Adipocyte (in vitro differentiated cells): ENCODE measurements around the gene CHRND.

Experiments used
- DNase-seq: peaks from one replicate; pipeline ENCODE4 v3.0.0-alpha.2; 2015; ENCODE audit warnings: low read depth
- H3K27me3 ChIP-seq: replicated peaks from 2 replicates; pipeline ENCODE4 v1.7.0; 2013; ENCODE audit warnings: mild to moderate bottlenecking, low read length, moderate library complexity; ENCODE audit not compliant: control insufficient read depth, insufficient read depth
- H3K36me3 ChIP-seq: 2 replicates; pipeline ENCODE4 v1.7.0; 2013; ENCODE audit warnings: low read length, mild to moderate bottlenecking, moderate library complexity; ENCODE audit not compliant: control insufficient read depth, insufficient read depth, severe bottlenecking
- H3K4me1 ChIP-seq: 2 replicates; pipeline ENCODE4 v1.7.0; 2013; ENCODE audit warnings: mild to moderate bottlenecking, low read length, moderate library complexity; ENCODE audit not compliant: control insufficient read depth, insufficient read depth
- H3K4me3 ChIP-seq: 2 replicates; pipeline ENCODE4 v1.7.0; 2013; ENCODE audit warnings: mild to moderate bottlenecking, low read length, moderate library complexity
- H3K9ac ChIP-seq: 2 replicates; pipeline ENCODE4 v1.7.0; 2013; ENCODE audit warnings: mild to moderate bottlenecking, low read length, moderate library complexity
- H3K9me3 ChIP-seq: 2 replicates; pipeline ENCODE4 v1.7.0; 2013; ENCODE audit warnings: mild to moderate bottlenecking, low read length, moderate library complexity; ENCODE audit not compliant: control insufficient read depth

Gene CHRND

DNA sequence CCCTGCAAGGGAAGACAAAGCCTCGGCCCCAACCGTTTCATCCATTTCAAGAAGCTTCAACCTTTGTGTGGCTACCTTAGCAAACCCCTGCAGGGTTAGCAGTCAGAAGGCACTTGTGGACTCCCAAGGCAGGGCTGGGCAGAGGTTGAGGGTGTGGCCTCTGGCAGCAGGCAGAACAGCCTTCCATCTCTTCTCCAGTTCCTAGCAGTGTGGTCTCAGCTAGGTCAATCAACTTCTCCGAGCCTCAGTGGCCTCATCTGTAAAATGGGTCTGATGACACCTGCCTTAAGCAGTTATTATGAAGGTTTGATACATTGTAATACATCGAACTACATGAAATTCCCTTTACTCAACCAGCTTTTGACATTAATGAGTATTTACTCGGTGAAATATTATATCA is 12.6 kb upstream of the CHRND start:
- H3K27me3 ChIP-seq = peaks cover 58% of the 10 kb centered on the region
- H3K36me3 ChIP-seq = no peaks in the 10 kb centered on the region
- no peak for DNase-seq
- no peak overlapping the region for H3K9ac ChIP-seq
- no peak overlapping the region for H3K4me3 ChIP-seq
- no peaks in the 10 kb centered on the region for H3K9me3 ChIP-seq
- no peaks in the 10 kb centered on the region for H3K4me1 ChIP-seq

DNA sequence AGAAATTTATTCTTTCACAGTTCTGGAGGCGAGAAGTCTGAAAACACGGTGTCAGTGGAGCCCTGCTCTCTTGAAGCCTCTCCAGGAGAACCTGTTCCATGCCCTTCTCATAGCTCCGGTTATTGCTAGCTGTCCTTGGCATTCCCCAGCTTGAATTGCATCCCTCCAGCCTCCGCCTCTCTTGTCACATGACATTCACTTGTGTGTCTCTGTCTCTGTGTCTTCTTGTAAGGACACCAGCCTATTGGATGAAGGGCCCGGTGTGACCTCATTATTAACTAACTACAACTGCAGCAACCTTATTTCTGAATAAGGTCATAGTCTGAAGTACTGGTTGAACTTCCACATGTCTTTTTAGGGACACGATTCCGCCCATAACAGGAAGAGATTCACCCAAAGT is 10.3 kb upstream of the CHRND start:
- no peak for DNase-seq
- no peaks in the 10 kb centered on the region for H3K4me1 ChIP-seq
- no peaks in the 10 kb centered on the region for H3K36me3 ChIP-seq
- no peaks in the 10 kb centered on the region for H3K9me3 ChIP-seq
- peaks cover 76% of the 10 kb centered on the region for H3K27me3 ChIP-seq
- no peak overlapping the region for H3K9ac ChIP-seq
- H3K4me3 ChIP-seq = no peak overlapping the region

DNA sequence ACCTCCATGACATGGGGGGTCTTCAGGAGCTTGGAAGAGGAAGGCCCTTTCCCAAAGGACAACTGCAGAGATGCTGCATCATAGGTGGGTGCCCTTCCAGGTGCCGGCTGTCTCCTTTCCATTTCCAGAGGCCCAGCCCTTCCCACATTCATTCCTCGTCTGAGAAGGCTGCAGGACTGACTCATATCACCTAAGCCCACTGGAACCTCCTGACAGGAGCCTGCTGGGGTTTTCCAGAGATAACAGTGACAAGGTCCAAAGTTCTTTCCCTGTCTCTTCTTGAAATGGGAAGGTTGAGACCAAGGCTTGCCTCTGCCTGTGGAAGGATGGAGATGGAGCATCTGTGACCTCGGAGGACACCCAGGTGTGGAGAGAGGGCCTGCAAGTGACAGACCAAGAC is 9.4 kb upstream of the CHRND start:
- Histone ChIP-seq H3K27me3 (peaks cover 79% of the 10 kb centered on the region), H3K9me3 (no peaks in the 10 kb centered on the region), H3K4me1 (no peaks in the 10 kb centered on the region), H3K9ac (no peak overlapping the region), H3K36me3 (no peaks in the 10 kb centered on the region), H3K4me3 (no peak overlapping the region)
- DNase-seq = no peak

DNA sequence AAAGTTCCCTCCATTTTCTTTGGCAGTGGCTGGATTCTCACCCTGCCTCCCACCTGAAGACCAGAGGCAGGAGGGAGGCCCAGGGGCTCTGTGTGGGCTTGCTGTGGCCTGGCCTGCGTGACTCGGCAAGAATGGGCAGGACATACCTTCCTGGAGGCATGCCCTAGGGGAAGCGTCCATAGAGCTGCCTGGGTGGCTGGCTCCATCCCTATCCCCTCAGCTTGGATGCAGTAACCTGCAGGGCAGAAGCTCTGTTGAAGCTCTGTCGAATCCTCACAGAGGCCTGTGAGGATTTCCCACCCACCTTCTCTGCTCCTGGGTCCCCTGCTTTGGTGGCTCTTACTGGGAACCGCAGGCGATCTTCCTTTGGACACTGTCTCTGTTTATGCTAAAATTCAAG is 7.1 kb upstream of the CHRND start:
- no peak for DNase-seq
- H3K4me3 ChIP-seq = no peak overlapping the region
- peaks cover 69% of the 10 kb centered on the region for H3K27me3 ChIP-seq
- H3K9ac ChIP-seq = no peak overlapping the region
- no peaks in the 10 kb centered on the region for H3K4me1 ChIP-seq
- H3K36me3 ChIP-seq = no peaks in the 10 kb centered on the region
- no peaks in the 10 kb centered on the region for H3K9me3 ChIP-seq

DNA sequence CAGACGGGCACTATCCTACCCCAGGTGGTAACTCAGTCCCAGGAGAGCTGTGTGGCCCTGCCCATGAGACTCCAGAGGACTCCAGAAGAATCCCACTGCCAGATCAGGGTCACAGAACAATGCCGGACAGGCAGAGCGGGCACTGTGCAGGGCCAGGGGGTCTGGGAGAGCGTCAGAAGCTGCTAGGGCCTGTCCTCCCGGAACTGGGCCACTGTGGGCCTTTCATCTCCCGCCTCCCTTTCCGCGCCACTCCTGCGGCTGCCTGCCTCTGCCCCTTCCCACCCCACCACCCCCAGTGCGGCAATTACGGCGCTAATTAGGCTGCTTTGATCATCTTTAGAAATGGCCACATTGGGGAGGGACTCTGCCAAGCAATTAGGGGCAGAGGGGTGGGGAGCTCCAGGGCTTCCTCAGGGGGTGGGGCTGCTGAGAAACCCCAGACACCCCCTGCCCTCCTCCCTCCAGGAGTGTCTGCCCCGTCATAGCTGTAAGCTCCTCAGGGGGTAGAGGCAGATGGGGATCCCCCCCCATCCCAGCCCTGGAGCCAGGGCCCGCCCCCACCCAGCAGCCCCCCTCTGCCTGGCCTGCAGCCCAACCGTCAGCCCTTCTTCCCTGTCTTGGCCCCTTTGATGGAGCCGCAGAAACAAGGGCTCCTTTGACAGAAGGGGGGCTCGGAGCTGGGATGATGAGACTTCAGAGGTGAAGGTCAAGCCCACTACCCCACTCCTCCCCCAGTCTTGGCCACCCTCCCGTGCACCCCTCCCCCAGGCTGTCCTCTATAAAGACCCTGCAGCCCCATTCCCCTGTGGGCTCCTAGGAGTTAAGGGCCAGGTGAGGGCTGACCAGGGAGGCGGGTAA is 6.2 kb upstream of the CHRND start, which contains the start of gene PRSS56:
TSS of gene PRSS56 (plus strand) at position 808 of the 858 bp plus-strand sequence. CDS start 211 bp downstream, outside the sequence.
- Histone ChIP-seq H3K9me3 (no peaks in the 10 kb centered on the region), H3K27me3 (peaks cover 67% of the 10 kb centered on the region), H3K9ac (no peak within 1 kb of the TSS), H3K36me3 (no peaks in the 10 kb centered on the region), H3K4me1 (peaks cover 2% of the 10 kb centered on the region), H3K4me3 (no peak within 1 kb of the TSS)
- no peak for DNase-seq

DNA sequence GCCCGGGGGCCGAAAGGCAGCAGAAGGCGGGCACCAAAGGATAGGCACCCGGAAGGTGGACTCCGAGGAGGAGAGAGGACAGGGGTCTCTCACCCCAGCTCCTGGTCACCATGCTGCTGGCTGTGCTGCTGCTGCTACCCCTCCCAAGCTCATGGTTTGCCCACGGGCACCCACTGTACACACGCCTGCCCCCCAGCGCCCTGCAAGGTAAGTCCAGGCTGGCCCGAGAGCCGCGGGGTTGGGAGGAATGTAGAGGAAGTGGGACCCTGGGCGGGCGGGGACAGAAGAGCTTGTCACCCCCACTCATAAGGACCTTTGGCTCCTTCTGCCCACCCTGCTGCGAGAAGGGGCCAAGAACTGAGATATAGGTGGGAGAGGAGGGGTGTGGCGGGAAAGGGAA is 5.5 kb upstream of the CHRND start:
- H3K9ac ChIP-seq = no peak overlapping the region
- no peaks in the 10 kb centered on the region for H3K9me3 ChIP-seq
- no peak overlapping the region for H3K4me3 ChIP-seq
- no peak for DNase-seq
- H3K27me3 ChIP-seq = peaks cover 60% of the 10 kb centered on the region
- H3K36me3 ChIP-seq = no peaks in the 10 kb centered on the region
- H3K4me1 ChIP-seq = peaks cover 2% of the 10 kb centered on the region

DNA sequence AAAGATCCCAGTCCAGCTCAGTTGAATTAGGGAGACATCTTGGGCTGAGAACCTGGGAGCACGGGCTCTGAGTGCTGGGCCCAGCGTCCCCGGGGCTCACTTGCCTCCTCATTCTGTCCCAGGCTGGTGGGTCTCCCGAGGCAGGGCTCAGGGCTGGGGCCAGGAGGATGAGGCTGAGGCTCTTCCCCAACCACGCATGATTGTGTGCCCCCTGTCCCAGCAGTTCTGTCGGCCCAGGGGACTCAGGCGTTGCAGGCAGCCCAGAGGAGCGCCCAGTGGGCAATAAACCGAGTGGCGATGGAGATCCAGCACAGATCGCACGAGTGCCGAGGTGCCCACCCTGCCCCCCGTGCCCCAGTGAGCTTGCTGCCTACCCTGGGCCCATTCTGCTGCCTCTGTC is 4.9 kb upstream of the CHRND start:
- no peak for DNase-seq
- no peak overlapping the region for H3K9ac ChIP-seq
- H3K9me3 ChIP-seq = no peaks in the 10 kb centered on the region
- H3K27me3 ChIP-seq = peaks cover 60% of the 10 kb centered on the region
- H3K36me3 ChIP-seq = no peaks in the 10 kb centered on the region
- H3K4me3 ChIP-seq = no peak overlapping the region
- peaks cover 2% of the 10 kb centered on the region for H3K4me1 ChIP-seq

DNA sequence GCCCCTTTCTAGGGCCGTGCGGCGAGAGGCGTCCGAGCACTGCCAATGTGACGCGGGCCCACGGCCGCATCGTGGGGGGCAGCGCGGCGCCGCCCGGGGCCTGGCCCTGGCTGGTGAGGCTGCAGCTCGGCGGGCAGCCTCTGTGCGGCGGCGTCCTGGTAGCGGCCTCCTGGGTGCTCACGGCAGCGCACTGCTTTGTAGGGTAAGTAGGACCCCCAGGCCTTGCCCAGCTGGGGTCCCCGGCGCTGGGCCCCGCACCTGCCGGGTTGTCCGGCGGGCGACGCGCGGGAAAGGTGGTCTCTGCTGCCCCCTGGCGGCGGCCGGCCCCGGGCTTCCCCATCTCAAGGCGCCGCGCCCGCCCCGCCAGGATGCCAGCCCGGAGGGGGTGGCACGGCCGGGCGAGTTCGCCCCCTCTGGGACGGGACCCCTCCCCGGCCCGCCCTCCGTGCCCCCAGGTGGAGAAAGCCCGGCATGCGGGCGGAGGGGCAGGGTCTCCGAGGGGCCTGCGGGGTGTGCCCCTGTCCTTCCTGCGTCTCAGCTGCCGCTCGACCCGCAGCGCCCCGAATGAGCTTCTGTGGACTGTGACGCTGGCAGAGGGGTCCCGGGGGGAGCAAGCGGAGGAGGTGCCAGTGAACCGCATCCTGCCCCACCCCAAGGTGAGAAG is 3.9 kb upstream of the CHRND start:
- peaks cover 59% of the 10 kb centered on the region for H3K27me3 ChIP-seq
- no peak overlapping the region for H3K4me3 ChIP-seq
- no peaks in the 10 kb centered on the region for H3K36me3 ChIP-seq
- H3K9ac ChIP-seq = no peak overlapping the region
- peak; percentile 67 for DNase-seq
- H3K4me1 ChIP-seq = peaks cover 2% of the 10 kb centered on the region
- no peaks in the 10 kb centered on the region for H3K9me3 ChIP-seq

DNA sequence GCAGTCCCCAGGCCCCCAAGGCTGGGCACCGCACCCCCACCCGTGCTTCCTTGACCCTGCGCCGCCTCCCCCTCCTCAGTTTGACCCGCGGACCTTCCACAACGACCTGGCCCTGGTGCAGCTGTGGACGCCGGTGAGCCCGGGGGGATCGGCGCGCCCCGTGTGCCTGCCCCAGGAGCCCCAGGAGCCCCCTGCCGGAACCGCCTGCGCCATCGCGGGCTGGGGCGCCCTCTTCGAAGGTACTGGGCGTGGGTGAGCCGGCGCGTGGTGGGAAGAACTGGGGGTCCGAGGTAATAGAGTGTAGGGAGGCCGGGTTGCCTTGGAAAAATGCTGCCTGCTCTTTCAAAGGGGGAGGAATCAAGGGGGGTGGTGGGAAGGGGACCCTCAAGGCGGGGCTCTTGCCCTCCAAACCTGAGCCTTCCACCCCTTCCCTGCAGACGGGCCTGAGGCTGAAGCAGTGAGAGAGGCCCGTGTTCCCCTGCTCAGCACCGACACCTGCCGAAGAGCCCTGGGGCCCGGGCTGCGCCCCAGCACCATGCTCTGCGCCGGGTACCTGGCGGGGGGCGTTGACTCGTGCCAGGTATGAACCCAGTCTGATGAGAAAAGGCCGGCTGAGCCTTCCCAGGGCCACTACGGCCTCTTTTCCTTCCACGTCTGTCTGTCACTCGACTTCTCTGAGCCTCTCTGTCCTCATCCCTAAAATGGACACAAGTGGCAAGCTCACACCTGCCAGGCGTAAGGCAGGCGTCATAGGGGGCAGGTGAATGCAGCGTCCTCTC is 3.1 kb upstream of the CHRND start:
- H3K9me3 ChIP-seq = no peaks in the 10 kb centered on the region
- no peak overlapping the region for H3K9ac ChIP-seq
- H3K4me3 ChIP-seq = no peak overlapping the region
- H3K36me3 ChIP-seq = no peaks in the 10 kb centered on the region
- no peak for DNase-seq
- H3K4me1 ChIP-seq = peaks cover 2% of the 10 kb centered on the region
- peaks cover 60% of the 10 kb centered on the region for H3K27me3 ChIP-seq

DNA sequence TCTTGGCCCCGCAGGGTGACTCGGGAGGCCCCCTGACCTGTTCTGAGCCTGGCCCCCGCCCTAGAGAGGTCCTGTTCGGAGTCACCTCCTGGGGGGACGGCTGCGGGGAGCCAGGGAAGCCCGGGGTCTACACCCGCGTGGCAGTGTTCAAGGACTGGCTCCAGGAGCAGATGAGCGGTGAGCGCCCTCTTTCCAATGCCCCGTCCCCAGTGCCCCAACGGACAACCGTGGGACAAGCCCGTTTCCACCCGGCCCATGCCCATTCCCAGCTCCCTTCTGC is 2.6 kb upstream of the CHRND start:
- Histone ChIP-seq H3K27me3 (peaks cover 62% of the 10 kb centered on the region), H3K4me3 (no peak overlapping the region), H3K9ac (no peak overlapping the region), H3K36me3 (no peaks in the 10 kb centered on the region), H3K9me3 (no peaks in the 10 kb centered on the region), H3K4me1 (peaks cover 2% of the 10 kb centered on the region)
- no peak for DNase-seq
